SHP77 (cell line): ENCODE data around the gene KMT2A.

Experiments used
- DNase-seq, 2 experiments: peaks; one replicate each; lab custom pipeline; 2025; lab: John Stamatoyannopoulos, UW

KMT2A gene

DNA sequence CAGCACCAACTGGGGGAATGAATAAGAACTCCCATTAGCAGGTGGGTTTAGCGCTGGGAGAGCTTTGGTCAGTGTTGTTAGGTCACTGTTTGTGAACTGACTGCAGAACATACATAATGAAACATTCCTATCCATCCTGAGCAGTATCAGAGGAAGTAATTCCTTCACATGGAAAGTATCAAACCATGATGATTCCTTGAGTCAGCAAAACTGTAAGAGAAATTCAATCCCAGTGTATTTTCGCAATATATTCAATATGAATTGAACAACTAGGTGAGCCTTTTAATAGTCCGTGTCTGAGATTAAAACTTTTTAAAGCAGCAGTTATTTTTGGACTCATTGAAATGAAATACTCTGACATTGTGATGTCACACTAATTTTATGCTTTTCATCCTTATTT, 48.1 kb downstream of the KMT2A start:
- DNase-seq: no peak

DNA sequence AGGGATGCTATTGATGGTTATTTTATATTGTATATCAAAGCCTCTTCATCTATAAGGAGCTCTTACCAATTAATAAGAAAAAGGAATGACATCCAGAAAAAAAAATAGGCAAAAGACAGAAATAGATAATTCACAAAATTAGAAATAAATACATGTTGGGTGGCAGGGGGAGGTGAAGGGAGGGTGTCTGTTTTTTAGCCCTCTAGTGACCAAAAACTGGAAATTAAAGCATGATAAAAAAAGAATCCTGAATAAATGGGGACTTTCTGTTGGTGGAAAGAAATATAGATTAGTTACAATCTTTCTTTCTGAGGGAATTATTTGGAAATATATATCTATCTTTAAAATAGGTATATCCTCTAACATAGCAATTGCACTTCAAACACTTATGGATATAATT, 49.0 kb downstream of the KMT2A start:
- DNase-seq: no peak

DNA sequence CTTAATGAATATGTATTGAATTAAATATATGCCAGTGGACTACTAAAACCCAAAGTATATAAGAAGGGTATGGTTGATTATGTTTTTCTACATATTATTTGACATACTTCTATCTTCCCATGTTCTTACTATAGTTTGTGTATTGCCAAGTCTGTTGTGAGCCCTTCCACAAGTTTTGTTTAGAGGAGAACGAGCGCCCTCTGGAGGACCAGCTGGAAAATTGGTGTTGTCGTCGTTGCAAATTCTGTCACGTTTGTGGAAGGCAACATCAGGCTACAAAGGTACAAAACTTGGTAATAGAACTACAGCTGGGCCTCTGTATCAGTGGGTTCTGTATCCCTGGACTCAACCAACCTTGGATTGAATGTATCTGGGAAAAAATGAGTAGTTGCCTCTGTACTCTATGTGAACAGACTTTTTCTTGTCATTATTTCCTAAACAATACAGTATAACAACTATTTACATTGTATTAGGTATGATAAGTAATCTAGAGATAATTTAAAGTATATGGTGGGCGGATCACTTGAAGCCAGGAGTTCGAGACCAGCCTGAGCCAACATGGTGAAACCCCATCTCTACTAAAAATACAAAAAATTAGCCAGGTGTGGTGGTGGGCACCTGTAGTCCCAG, 52.3 kb downstream of the KMT2A start:
- peak; percentile 38 to 44 for DNase-seq

DNA sequence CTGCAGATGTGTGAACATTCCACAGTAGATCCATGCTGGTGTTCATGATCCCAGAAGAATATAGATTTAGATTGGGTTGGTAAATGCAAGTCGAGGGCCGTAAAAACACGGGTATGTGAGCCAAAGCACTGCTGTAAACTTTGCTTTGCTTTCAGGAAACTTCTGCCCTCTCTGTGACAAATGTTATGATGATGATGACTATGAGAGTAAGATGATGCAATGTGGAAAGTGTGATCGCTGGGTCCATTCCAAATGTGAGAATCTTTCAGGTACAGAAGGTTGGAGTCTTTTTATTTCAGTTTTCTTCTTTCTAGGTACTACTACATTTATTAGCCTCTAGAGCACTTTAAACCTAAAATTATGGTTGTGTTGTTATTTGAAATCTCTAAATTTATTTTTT, 54.7 kb downstream of the KMT2A start:
- DNase-seq: no peak

DNA sequence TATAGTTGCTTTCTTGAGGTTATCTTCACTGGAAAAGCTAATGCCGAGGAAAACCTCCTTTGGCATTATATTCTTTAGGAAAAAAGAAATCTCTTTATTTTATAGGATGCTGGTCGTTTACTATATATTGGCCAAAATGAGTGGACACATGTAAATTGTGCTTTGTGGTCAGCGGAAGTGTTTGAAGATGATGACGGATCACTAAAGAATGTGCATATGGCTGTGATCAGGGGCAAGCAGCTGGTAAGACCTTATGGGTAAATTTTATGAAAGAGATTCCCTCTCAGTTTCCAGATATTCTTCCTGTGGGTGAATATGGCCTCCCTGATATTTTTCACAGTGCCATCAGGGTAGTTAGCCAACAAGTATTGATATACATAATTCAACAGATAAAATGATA, 61.5 kb downstream of the KMT2A start:
- DNase-seq: no peak

DNA sequence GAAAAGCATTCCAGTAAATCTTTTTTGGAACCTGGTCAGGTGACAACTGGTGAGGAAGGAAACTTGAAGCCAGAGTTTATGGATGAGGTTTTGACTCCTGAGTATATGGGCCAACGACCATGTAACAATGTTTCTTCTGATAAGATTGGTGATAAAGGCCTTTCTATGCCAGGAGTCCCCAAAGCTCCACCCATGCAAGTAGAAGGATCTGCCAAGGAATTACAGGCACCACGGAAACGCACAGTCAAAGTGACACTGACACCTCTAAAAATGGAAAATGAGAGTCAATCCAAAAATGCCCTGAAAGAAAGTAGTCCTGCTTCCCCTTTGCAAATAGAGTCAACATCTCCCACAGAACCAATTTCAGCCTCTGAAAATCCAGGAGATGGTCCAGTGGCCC, 66.9 kb downstream of the KMT2A start:
- no peak for DNase-seq

DNA sequence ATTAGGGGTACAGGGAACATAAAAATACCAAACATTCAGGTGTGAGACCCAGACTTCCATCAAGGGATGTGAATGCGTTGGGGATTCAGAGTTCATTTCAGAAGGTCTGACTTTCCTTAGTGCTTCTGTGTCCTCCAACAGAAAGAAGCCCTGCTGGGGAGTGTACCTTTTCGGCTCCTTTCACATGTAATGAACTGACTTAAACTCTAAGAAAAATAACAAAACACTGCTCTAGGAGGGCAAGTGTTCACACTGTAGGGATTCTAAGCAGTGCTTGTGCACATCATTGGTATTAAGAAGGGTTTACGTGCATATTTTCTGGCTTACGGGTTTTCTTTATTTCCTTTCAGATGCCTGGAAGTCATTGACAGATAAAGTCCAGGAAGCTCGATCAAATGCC, 75.3 kb downstream of the KMT2A start:
- no peak for DNase-seq

DNA sequence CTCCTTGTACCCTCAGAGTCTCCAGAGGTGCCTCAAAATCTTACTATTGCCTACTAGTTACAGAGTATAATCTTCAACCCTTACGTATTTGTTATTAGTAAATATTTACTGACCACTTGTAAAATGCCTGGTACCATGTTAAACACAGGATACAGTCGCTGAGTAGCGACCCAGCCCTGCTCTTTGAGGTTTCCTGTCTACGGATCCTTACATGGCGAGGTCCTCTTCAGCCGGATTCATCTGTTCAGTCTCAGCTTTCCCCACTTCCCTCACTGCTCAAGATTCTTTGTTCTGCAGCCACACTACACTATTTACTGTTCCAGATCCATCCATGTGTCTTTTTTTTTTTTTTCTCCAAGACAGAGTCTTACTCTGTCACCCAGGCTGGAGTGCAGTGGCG, 77.8 kb downstream of the KMT2A start:
- DNase-seq: no peak

DNA sequence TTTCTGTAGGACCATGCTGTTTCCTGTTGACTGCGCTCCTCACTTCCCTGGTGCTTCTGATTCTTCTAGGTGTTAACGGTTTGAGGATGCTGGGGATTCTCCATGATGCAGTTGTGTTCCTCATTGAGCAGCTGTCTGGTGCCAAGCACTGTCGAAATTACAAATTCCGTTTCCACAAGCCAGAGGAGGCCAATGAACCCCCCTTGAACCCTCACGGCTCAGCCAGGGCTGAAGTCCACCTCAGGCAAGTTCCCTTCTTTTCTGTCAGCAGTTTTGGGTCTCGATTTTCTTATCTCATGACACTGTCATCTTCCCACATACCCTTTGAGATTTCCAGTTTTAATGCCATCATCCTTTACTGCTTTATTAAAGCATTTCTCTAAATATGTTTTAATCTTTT, 83.3 kb downstream of the KMT2A start:
- DNase-seq: no peak

DNA sequence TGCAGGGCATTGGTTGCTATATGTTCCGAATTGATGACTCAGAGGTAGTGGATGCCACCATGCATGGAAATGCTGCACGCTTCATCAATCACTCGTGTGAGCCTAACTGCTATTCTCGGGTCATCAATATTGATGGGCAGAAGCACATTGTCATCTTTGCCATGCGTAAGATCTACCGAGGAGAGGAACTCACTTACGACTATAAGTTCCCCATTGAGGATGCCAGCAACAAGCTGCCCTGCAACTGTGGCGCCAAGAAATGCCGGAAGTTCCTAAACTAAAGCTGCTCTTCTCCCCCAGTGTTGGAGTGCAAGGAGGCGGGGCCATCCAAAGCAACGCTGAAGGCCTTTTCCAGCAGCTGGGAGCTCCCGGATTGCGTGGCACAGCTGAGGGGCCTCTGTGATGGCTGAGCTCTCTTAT, 85.6 kb downstream of the KMT2A start:
- DNase-seq: no peak

DNA sequence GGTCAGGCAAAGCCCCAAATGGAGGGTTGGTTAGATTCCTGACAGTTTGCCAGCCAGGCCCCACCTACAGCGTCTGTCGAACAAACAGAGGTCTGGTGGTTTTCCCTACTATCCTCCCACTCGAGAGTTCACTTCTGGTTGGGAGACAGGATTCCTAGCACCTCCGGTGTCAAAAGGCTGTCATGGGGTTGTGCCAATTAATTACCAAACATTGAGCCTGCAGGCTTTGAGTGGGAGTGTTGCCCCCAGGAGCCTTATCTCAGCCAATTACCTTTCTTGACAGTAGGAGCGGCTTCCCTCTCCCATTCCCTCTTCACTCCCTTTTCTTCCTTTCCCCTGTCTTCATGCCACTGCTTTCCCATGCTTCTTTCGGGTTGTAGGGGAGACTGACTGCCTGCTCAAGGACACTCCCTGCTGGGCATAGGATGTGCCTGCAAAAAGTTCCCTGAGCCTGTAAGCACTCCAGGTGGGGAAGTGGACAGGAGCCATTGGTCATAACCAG, 86.3 kb downstream of the KMT2A start:
- peak; percentile 4 to 45 for DNase-seq

DNA sequence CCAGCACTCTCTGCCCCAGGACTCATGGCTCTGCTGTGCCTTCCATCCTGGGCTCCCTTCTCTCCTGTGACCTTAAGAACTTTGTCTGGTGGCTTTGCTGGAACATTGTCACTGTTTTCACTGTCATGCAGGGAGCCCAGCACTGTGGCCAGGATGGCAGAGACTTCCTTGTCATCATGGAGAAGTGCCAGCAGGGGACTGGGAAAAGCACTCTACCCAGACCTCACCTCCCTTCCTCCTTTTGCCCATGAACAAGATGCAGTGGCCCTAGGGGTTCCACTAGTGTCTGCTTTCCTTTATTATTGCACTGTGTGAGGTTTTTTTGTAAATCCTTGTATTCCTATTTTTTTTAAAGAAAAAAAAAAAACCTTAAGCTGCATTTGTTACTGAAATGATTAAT, 88.1 kb downstream of the KMT2A start:
- DNase-seq: no peak

DNA sequence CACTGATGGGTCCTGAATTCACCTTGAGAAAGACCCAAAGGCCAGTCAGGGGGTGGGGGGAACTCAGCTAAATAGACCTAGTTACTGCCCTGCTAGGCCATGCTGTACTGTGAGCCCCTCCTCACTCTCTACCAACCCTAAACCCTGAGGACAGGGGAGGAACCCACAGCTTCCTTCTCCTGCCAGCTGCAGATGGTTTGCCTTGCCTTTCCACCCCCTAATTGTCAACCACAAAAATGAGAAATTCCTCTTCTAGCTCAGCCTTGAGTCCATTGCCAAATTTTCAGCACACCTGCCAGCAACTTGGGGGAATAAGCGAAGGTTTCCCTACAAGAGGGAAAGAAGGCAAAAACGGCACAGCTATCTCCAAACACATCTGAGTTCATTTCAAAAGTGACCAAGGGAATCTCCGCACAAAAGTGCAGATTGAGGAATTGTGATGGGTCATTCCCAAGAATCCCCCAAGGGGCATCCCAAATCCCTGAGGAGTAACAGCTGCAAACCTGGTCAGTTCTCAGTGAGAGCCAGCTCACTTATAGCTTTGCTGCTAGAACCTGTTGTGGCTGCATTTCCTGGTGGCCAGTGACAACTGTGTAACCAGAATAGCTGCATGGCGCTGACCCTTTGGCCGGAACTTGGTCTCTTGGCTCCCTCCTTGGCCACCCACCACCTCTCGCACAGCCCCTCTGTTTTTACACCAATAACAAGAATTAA, 88.6 kb downstream of the KMT2A start:
- DNase-seq: no peak

DNA sequence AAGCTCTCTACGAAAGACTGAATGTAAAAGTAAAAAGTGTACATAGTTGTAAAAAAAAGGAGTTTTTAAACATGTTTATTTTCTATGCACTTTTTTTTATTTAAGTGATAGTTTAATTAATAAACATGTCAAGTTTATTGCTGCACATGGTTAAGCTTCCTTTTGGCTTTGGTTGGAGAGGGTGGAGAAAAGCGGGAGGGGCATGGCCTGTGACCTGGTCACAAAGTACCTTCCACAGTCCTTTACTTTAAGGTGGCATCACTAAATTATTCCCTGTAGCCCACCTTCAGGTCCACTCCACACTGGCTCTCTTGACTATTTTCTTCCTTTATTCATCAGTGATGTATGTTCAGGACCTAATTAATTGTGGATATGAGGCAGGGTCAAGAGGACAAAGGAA, 90.4 kb downstream of the KMT2A start:
- DNase-seq: no peak

DNA sequence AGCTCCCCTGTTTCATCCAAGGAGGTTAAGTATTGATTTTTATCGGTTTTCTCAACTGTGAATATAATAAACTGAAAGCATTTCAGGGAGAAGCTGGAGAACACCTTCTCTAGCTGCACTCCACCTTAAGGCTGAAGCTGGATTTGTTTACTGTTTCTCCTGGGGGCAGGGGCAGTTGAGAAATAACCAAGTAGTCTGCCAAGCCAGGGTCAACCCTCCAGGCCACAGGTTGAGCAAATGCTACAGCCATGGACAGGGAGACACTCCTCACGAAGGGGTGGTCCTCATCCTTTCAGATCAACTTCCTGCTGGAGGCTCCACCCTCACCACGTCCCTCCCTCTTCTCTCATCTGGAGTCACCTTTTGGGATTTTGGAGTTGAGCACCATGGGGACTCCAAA, 90.8 kb downstream of the KMT2A start, which contains the start of gene TTC36:
Gene TTC36 (plus strand): TSS at position 366 of the 400 bp plus-strand sequence. CDS start 21 bp downstream, at position 387.
- no peak for DNase-seq

DNA sequence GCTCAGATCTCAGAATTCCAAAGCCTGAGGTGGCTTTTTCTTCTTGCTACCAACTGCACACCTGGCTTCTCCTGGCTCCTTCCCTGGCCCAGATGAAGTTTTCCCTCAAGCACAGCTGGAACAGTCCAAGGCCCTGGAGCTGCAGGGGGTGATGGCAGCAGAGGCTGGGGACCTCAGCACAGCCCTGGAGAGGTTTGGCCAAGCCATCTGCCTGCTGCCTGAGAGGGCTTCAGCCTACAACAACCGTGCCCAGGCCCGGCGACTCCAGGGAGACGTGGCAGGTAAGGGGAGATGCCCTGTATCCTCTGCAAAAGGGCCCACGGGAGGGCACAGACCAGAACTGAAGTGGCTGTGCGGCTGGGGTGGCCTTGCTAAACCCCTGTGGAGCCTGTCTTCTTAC, 92.2 kb downstream of the KMT2A start:
- no peak for DNase-seq

DNA sequence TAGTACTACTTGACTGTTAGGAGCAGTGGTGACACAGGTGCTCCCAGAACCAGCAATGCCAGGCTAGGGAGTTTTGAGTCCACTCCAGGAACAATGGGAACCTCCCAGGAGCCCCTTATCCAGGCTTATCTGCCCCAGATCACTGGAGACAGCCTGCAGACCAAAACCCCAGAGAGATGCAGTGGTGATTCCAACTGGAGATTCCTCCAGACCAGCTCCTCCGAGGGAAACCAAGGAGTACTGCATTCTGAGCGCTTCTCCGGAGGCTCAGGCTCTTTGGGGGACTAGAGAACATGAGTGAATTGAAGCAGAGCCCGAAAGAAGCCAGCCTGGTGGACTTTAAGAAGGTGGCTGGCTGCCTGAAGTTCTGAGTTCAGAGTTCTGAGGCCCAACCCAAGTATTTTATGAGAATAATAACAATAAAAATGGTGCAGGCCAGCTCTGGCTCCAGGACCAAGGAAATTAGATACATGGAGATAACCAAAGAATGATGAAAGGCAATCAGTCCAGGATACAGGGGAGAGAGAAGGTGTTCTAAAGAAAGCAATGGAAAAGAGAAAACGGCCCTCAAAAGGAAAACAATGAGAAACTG, 93.4 kb downstream of the KMT2A start:
- DNase-seq: no peak

DNA sequence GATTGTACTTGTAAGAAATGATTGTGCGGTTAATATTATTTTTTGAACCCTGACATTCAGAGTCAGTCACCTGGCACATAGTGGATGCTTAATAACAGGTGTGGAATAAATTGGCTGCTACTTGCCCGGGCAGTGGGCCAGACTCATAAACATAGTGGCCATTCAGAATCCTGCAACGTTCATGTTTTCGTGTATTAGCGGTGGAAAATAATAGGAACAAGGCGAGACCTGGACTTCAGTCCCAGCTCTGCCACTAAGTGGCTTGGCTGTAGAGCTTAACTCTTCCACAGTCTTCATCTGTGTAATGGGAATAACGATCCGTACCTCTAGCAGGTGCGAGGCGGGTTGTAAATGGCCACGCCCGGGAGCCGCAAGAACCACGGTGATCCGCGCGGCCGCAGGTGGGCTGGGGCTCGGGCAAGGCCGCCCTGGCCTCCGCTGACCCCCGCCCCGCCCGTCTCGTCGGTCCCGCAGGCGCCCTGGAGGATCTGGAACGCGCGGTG, 93.9 kb downstream of the KMT2A start:
- peak in 1 of 2 experiments; percentile 45 for DNase-seq

DNA sequence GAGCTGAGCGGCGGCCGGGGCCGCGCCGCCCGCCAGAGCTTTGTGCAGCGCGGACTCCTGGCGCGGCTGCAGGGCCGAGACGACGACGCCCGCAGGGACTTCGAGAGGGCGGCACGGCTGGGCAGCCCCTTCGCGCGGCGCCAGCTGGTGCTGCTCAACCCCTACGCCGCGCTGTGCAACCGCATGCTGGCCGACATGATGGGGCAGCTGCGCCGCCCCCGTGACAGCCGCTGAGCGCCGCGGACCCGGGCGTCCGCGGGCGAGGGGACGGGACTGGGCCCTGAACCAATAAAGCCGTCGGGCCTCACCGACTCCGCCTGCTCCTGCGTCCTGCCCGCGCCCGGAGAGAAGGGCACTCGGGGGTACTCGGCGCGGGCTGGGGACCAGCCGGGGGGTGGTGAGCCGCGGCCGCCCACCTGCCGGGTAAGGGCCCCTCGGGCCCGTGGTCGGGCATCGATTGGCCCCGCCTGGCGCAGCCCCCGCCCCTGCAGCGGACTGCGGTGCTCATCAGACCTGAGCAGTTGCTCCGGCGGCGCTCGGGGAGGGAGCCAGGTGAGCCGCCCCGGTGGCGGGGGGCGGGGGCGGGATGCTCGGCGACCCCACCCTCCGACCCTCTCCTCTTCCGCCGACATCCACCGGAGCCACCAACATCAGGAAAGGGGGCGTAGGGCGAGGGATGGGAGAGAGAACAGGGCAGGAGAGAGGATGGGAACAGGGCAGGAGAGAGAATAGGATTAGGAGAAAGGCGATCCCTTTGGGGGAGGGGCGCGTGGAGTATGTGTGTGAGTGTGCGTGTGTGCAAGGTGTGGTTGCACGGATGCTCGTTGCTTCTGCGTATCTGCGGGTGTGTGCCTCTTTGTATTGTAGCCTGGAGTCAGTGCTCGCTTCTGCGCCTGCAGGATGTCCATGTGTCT, 94.6 kb downstream of the KMT2A start, which contains the start of gene TMEM25:
Gene TMEM25 (plus strand): TSS at position 510 of the 914 bp plus-strand sequence. CDS start 610 bp downstream, outside the sequence.
- DNase-seq: peak; percentile 33 to 59

DNA sequence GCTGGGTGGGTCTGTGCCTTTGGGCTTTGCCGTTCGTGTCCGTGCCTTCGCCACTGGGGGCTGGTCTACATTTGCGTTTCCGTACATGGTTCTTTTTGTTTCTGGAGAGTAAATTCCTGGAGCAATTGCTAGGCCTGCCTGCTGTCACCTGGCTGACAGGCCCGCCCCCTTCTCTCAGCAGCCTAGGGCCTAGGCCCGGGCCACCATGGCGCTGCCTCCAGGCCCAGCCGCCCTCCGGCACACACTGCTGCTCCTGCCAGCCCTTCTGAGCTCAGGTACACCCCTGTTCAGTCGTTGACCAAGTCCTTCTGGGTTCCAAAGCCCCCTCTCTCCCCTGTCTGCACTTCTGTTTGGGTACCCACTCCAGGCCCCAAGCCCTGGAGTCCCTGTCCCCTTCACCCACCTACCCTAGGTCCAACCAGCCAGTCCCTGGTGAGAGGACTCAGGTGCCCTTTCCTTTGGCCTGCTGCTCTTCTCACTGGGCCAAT, 95.3 kb downstream of the KMT2A start:
- DNase-seq: peak; percentile 5 to 8

DNA sequence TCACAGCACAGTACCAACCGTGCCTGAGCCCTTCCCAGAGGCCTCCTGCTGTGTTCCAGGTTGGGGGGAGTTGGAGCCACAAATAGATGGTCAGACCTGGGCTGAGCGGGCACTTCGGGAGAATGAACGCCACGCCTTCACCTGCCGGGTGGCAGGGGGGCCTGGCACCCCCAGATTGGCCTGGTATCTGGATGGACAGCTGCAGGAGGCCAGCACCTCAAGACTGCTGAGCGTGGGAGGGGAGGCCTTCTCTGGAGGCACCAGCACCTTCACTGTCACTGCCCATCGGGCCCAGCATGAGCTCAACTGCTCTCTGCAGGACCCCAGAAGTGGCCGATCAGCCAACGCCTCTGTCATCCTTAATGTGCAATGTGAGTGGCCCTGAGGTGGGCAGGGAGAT, 95.8 kb downstream of the KMT2A start:
- DNase-seq: no peak
